Gastrocnemius medialis (tissue), 4 donors: ENCODE measurements around the gene TM4SF1. TPM values are rescaled to one million over a fixed set of nuclear protein-coding genes. Genes with fewer than 3 reads are reported as not detected.

Experiments used
- ATAC-seq, 2 donors: fragments of 150-250 bp; one replicate each; pipeline ENCODE4 v1.9.1; 2016
- DNase-seq, 2 donors: peaks; one replicate each; pipeline ENCODE4 v3.0.0-alpha.2; 2019
- H3K27ac ChIP-seq, 4 donors: fragments of 200-600 bp; sonication (generic); 1 replicate in 1 of 4; 2 replicates in 3 of 4; pipeline ENCODE4 v1.5.1; 2016 to 2018; ENCODE audit warnings: mild to moderate bottlenecking in 2 of 4, moderate library complexity in 1 of 4
- H3K27me3 ChIP-seq, 3 donors: fragments of 200-600 bp; sonication (generic) in 2 of 3; 1 replicate in 1 of 3; 2 replicates in 2 of 3; pipeline versions ENCODE4 v1.5.1 to v1.6.0; 2016 to 2019; ENCODE audit warnings: mild to moderate bottlenecking in 1 of 3, moderate library complexity in 1 of 3
- H3K36me3 ChIP-seq, 2 donors: fragments of 200-600 bp; sonication (generic) in 1 of 2; one replicate each; pipeline ENCODE4 v1.5.1; 2017 to 2018
- H3K4me1 ChIP-seq, 2 donors: fragments of 200-600 bp; sonication (generic) in 1 of 2; one replicate each; pipeline ENCODE4 v1.5.1; 2016 to 2017; ENCODE audit warnings: mild to moderate bottlenecking in 2 of 2
- H3K4me3 ChIP-seq, 4 donors: fragments of 200-600 bp; sonication (generic) in 3 of 4; 1 replicate in 1 of 4; 2 replicates in 3 of 4; pipeline ENCODE4 v1.5.1; 2016 to 2019; ENCODE audit warnings: mild to moderate bottlenecking in 2 of 4
- H3K9me3 ChIP-seq, 3 donors: fragments of 200-600 bp; sonication (generic) in 2 of 3; 1 replicate in 1 of 3; 2 replicates in 2 of 3; pipeline ENCODE4 v1.5.1; 2016 to 2019
- CTCF ChIP-seq, 5 experiments: fragments of 450-650 bp in 3 of 5; fragments of 200-600 bp in 2 of 5; sonication (generic) in 2 of 5; IDR thresholded peaks in 4 of 5; conservative IDR thresholded peaks in 1 of 5; 1 replicate in 4 of 5; 2 replicates in 1 of 5; pipeline ENCODE4 v1.5.1; 2016 to 2019; ENCODE audit warnings: antibody characterized with exemption in 5 of 5, mild to moderate bottlenecking in 3 of 5, moderate library complexity in 3 of 5
- POLR2A ChIP-seq, 2 donors: fragments of 450-650 bp; IDR thresholded peaks; one replicate each; pipeline ENCODE4 v1.6.1; 2017; ENCODE audit warnings: antibody characterized with exemption in 2 of 2, mild to moderate bottlenecking in 2 of 2, moderate library complexity in 2 of 2
- in situ Hi-C, 4 donors: fragments of 200-750 bp; cut with MboI; loops; one replicate each; pipeline versions ENCODE4 v1.15.0 to v1.8.0; 2017; ENCODE audit warnings: low sequenced_read_pairs in 4 of 4
- intact Hi-C: fragments of 100-400 bp; cut with DNase I; formaldehyde crosslinking; loops from one replicate; pipeline ENCODE4 v1.15.1; 2023; ENCODE audit warnings: low total_unique reads
- total RNA-seq, 4 donors: library from RNA; depleted of rRNA; stranded (reverse); fragments of >200 nt; gene quantifications; one replicate each; pipeline versions ENCODE4 v1.1.0 to v1.2.3, GENCODE V29; 2016

The TM4SF1 gene
- total RNA-seq, 4 donors from 2014 or later = 23.0 to 43.8 (median 38.6) TPM

GRCh38 chr3:149327156-149327555 lies 50.3 kb downstream of the TM4SF1 start:
- intact Hi-C loops = no loop called here
- DNase-seq (no peak), ATAC-seq (no peak)
- Histone ChIP-seq H3K27ac (no peak overlapping the region), H3K4me3 (no peak overlapping the region), H3K4me1 (no peaks in the 10 kb centered on the region), H3K9me3 (no peaks in the 10 kb centered on the region), H3K27me3 (no peaks in the 10 kb centered on the region), H3K36me3 (no peaks in the 10 kb centered on the region)
- in situ Hi-C loops = no loop called here
- TF ChIP-seq POLR2A (IDR thresholded peaks at IDR 0.05) (no peak), CTCF (IDR thresholded peaks at IDR 0.05 in 4 of 5, conservative IDR thresholded peaks at IDR 0.05 in 1 of 5) (no peak)

GRCh38 chr3:149325581-149325980 lies 51.9 kb downstream of the TM4SF1 start:
- Histone ChIP-seq H3K27ac (no peak overlapping the region), H3K9me3 (no peaks in the 10 kb centered on the region), H3K4me3 (no peak overlapping the region), H3K27me3 (no peaks in the 10 kb centered on the region), H3K4me1 (no peaks in the 10 kb centered on the region), H3K36me3 (no peaks in the 10 kb centered on the region)
- no peak for TF ChIP-seq POLR2A (IDR thresholded peaks at IDR 0.05)
- no peak for TF ChIP-seq CTCF (IDR thresholded peaks at IDR 0.05 in 4 of 5, conservative IDR thresholded peaks at IDR 0.05 in 1 of 5)
- intact Hi-C loops (no loop called here), in situ Hi-C loops (no loop called here)
- DNase-seq (no peak), ATAC-seq (no peak)

DNA sequence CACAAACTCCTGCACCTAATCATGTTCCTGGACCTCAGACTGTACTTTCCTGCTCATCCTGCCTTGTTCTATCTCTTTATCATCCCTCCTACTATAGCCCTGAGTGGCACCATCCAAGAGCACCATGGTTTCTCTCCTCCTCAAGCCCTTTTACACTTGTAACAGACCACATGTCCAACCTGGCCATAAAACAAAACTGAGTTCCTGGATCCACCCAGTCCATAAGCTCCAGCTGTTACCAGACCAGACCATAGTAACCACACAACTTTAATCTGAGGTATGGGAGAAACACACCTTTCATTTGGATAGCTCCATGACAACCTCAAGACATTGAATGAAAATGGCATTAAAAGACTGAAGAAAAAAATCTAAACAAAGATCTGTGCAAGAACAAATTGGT lies 53.1 kb downstream of the TM4SF1 start:
- Histone ChIP-seq H3K36me3 (no peaks in the 10 kb centered on the region), H3K27ac (no peak overlapping the region), H3K27me3 (no peaks in the 10 kb centered on the region), H3K9me3 (no peaks in the 10 kb centered on the region), H3K4me3 (no peak overlapping the region), H3K4me1 (no peaks in the 10 kb centered on the region)
- ATAC-seq = no peak
- intact Hi-C loops (no loop called here), in situ Hi-C loops (no loop called here)
- TF ChIP-seq CTCF (IDR thresholded peaks at IDR 0.05 in 4 of 5, conservative IDR thresholded peaks at IDR 0.05 in 1 of 5) = no peak
- TF ChIP-seq POLR2A (IDR thresholded peaks at IDR 0.05) = no peak
- DNase-seq = no peak

- Histone ChIP-seq H3K27me3 (no peaks in the 10 kb centered on the region), H3K9me3 (no peaks in the 10 kb centered on the region), H3K4me1 (no peaks in the 10 kb centered on the region), H3K27ac (no peak overlapping the region), H3K36me3 (no peaks in the 10 kb centered on the region), H3K4me3 (no peak overlapping the region)
- in situ Hi-C loops = no loop called here
- ATAC-seq = no peak
- no peak for TF ChIP-seq CTCF (IDR thresholded peaks at IDR 0.05 in 4 of 5, conservative IDR thresholded peaks at IDR 0.05 in 1 of 5)
- no peak for TF ChIP-seq POLR2A (IDR thresholded peaks at IDR 0.05)
- DNase-seq = no peak
- intact Hi-C loops = no loop called here
Measured at GRCh38 chr3:149321640-149322039, 55.8 kb downstream of the TM4SF1 start.

GRCh38 chr3:149321136-149321535 lies 56.3 kb downstream of the TM4SF1 start:
- H3K36me3 ChIP-seq = no peaks in the 10 kb centered on the region
- H3K9me3 ChIP-seq = no peaks in the 10 kb centered on the region
- no peak for DNase-seq
- TF ChIP-seq POLR2A (IDR thresholded peaks at IDR 0.05) = no peak
- no peak for TF ChIP-seq CTCF (IDR thresholded peaks at IDR 0.05 in 4 of 5, conservative IDR thresholded peaks at IDR 0.05 in 1 of 5)
- H3K27me3 ChIP-seq = no peaks in the 10 kb centered on the region
- H3K27ac ChIP-seq = no peak overlapping the region
- intact Hi-C loops (no loop called here), in situ Hi-C loops (no loop called here)
- no peak overlapping the region for H3K4me3 ChIP-seq
- no peaks in the 10 kb centered on the region for H3K4me1 ChIP-seq
- no peak for ATAC-seq
